Tongue (tissue), 1 donor: ENCODE measurements around the gene MYF6. TPM values are rescaled to one million over a fixed set of nuclear protein-coding genes. Genes with fewer than 3 reads are reported as not detected.

Experiments used
- total RNA-seq: library from RNA; depleted of rRNA; stranded (reverse); fragments of >200 nt; gene quantifications from one replicate; pipeline ENCODE4 v1.2.3, GENCODE V29; 2014

MYF6 gene
- total RNA-seq, 1 donor from 2014 or later: 164 TPM

Other genes starting within 250 kb of the MYF6 start
- 48.5 TPM for gene MYF5, start 9.3 kb downstream of the MYF6 start, total RNA-seq
- 4.3 TPM for gene LIN7A, start 230.3 kb downstream of the MYF6 start, total RNA-seq